Esophagus muscularis mucosa (tissue), 4 donors: ENCODE results near the gene MARVELD3. TPM values are rescaled to one million over a fixed set of nuclear protein-coding genes. Genes with fewer than 3 reads are reported as not detected.
"Not testable (repeated sequence)": the region's sequence is repeated elsewhere in the genome, so short reads cannot be mapped to it uniquely, and the experiment has no call there.

Experiments used
- DNase-seq: peaks from one replicate; pipeline ENCODE4 v3.0.0-alpha.2; 2017; ENCODE audit errors: extremely low spot score
- H3K27ac ChIP-seq, 4 donors: fragments of 200-600 bp; sonication (generic); replicated peaks in 1 of 4; 1 replicate in 3 of 4; 2 replicates in 1 of 4; pipeline ENCODE4 v1.5.1; 2016 to 2019; ENCODE audit warnings: mild to moderate bottlenecking in 1 of 4
- H3K27me3 ChIP-seq, 4 donors: fragments of 200-600 bp; sonication (generic); one replicate each; pipeline versions ENCODE4 v1.5.1 to v1.6.0; 2016 to 2019
- H3K36me3 ChIP-seq, 4 donors: fragments of 200-600 bp; sonication (generic); one replicate each; pipeline ENCODE4 v1.5.1; 2016 to 2019
- H3K4me1 ChIP-seq, 4 donors: fragments of 200-600 bp; sonication (generic); one replicate each; pipeline ENCODE4 v1.5.1; 2016 to 2019
- H3K4me3 ChIP-seq, 4 donors: fragments of 200-600 bp; sonication (generic); 1 replicate in 2 of 4; 2 replicates in 2 of 4; pipeline ENCODE4 v1.5.1; 2016 to 2019; ENCODE audit warnings: mild to moderate bottlenecking in 4 of 4, moderate library complexity in 1 of 4
- H3K9me3 ChIP-seq, 4 donors: fragments of 200-600 bp; sonication (generic); 1 replicate in 3 of 4; 2 replicates in 1 of 4; pipeline ENCODE4 v1.5.1; 2016 to 2019
- CTCF ChIP-seq, 3 experiments: fragments of 200-600 bp in 2 of 3; fragments of 450-650 bp in 1 of 3; sonication (generic) in 2 of 3; IDR thresholded peaks; one replicate each; pipeline ENCODE4 v1.5.1; 2017 to 2019; ENCODE audit warnings: antibody characterized with exemption in 3 of 3, mild to moderate bottlenecking in 2 of 3, moderate library complexity in 1 of 3
- EP300 ChIP-seq: sonication (generic); formaldehyde crosslinking; IDR thresholded peaks from one replicate; pipeline ENCODE4 v1.6.1; 2017; ENCODE audit warnings: antibody characterized with exemption
- POLR2A ChIP-seq: fragments of 450-650 bp; IDR thresholded peaks from one replicate; pipeline ENCODE4 v1.6.1; 2017; ENCODE audit warnings: antibody characterized with exemption, moderate library complexity, mild to moderate bottlenecking, low read depth
- POLR2AphosphoS5 ChIP-seq, 2 donors: sonication (generic); formaldehyde crosslinking; IDR thresholded peaks; one replicate each; pipeline ENCODE4 v1.6.1; 2017; ENCODE audit warnings: antibody characterized with exemption in 2 of 2
- WGBS: methylation state at CpG from one replicate; pipeline ENCODE4 v1.1.5; 2018; 5-methylcytosine and 5-hydroxymethylcytosine counted together
- intact Hi-C: fragments of 100-400 bp; cut with DNase I; formaldehyde crosslinking; loops from one replicate; pipeline ENCODE4 v1.15.1; 2023
- total RNA-seq, 4 donors: library from RNA; depleted of rRNA; stranded (reverse); fragments of >200 nt; gene quantifications; one replicate each; pipeline versions ENCODE4 v1.1.0 to v1.2.1, GENCODE V29; 2016

Gene MARVELD3
- total RNA-seq, 4 donors from 2014 or later, result 0.46 TPM; not detected in 3

DNA sequence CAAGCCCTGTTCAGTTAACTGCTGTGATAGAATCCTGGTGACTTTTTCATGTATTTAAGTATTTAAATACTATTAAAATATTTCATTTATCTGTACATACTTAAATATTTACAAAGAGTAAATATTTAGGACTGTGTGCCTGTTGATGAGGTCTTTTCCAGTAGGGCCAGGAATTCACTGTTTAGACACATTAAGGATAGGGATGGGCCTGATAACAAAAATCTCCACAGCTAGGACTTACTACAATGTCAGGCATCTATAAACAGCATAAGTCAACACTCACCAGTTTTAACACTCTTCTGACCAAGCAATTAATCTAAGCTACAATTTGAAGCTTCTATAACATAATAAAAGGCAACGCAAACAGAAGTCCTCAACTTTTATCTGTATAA is 47.6 kb downstream of the MARVELD3 start:
- Histone ChIP-seq H3K9me3 (no peaks in the 10 kb centered on the region), H3K4me1 (no peaks in the 10 kb centered on the region), H3K4me3 (no peak overlapping the region), H3K36me3 (peaks cover 64 to 100% (median 70%) of the 10 kb centered on the region in 4 donors), H3K27ac (no peak overlapping the region), H3K27me3 (no peaks in the 10 kb centered on the region)
- intact Hi-C loops, result loop anchor here (10.0 kb wide), 1 partner anchor 71 kb away; no protein-coding TSS in a partner anchor
- TF ChIP-seq POLR2AphosphoS5 (IDR thresholded peaks at IDR 0.05) (no peak), POLR2A (no peak), EP300 (no peak), CTCF (IDR thresholded peaks at IDR 0.05) (no peak)
- DNase-seq, result no peak
- WGBS, result 97% methylated on average over 1 of the region's 1 CpG

DNA sequence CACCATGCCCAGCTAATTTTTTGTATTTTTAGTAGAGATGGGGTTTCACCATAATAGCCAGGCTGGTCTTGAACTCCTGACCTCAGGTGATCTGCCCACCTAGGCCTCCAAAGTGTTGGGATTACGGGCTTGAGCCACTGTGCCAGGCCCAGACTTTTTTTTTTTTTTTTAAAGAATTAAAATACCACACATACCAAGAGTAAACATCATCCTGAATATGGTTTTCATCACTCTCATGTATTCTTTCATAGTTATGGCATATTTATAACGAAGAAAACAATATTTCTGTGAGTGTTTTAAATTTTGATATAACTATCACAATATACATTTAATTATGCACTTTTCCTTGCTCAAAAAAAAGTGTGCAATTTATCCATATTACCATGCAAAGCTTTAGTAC is 48.2 kb downstream of the MARVELD3 start:
- intact Hi-C loops, result loop anchor here (10.0 kb wide), 1 partner anchor 71 kb away; no protein-coding TSS in a partner anchor
- DNase-seq, result no peak
- TF ChIP-seq EP300 (no peak), POLR2A (no peak), CTCF (IDR thresholded peaks at IDR 0.05) (no peak), POLR2AphosphoS5 (IDR thresholded peaks at IDR 0.05) (no peak)
- H3K27me3 ChIP-seq, result no peaks in the 10 kb centered on the region
- no peak overlapping the region for H3K4me3 ChIP-seq
- peaks cover 59 to 100% (median 70%) of the 10 kb centered on the region in 4 donors for H3K36me3 ChIP-seq
- 75% methylated on average over 2 of the region's 2 CpGs for WGBS
- H3K4me1 ChIP-seq, result no peaks in the 10 kb centered on the region
- no peak overlapping the region for H3K27ac ChIP-seq
- no peaks in the 10 kb centered on the region for H3K9me3 ChIP-seq

DNA sequence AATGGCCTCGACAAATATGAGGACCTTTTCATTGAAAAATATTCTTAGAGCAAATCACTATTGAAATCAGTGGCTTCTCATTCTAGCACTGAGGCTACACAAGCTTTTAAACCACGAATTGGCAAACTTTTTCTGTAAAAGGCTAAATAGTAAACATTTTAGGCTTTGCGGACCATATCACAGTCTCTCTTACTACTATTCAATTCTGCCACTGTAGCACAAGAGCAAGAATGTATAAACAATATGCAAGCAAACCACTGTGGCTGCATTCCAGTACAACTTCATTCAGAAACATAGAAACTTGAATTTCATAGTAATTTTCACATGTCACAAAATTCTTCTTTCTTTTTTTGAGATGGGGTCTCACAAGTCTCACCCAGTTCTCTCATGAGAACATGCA is 49.4 kb downstream of the MARVELD3 start:
- Histone ChIP-seq H3K36me3 (peaks cover 50 to 100% (median 66%) of the 10 kb centered on the region in 4 donors), H3K4me3 (no peak overlapping the region), H3K27ac (no peak overlapping the region), H3K4me1 (no peaks in the 10 kb centered on the region), H3K27me3 (no peaks in the 10 kb centered on the region), H3K9me3 (no peaks in the 10 kb centered on the region)
- TF ChIP-seq POLR2A (no peak), POLR2AphosphoS5 (IDR thresholded peaks at IDR 0.05) (no peak), EP300 (no peak), CTCF (IDR thresholded peaks at IDR 0.05) (no peak)
- DNase-seq, result no peak
- intact Hi-C loops, result loop anchor here (10.0 kb wide), 1 partner anchor 69 kb away; no protein-coding TSS in a partner anchor
- 95% methylated on average over 3 of the region's 3 CpGs for WGBS

DNA sequence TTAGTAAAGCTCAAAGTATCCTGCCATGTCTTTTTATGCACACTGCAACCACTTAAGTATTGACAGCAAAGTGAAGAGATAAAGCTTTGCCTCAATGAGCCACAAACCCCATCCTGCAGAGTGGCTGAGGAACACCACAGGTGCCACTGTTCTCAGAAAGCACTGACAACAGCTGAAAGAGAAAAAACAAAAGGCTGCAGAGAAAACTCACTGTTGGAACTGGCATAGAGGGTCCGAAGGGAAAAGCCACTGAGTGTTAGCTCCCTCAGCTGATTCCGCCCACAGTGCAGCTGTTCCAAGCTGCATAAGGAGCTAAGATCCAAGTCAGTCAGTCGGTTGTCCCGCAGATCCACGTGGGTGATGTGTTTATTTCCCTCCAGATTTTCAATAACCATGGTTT is 50.3 kb downstream of the MARVELD3 start:
- TF ChIP-seq EP300, result no peak
- TF ChIP-seq CTCF (IDR thresholded peaks at IDR 0.05), result no peak
- no peak for TF ChIP-seq POLR2AphosphoS5 (IDR thresholded peaks at IDR 0.05)
- TF ChIP-seq POLR2A, result no peak
- intact Hi-C loops, result loop anchor here (10.0 kb wide), 1 partner anchor 69 kb away; no protein-coding TSS in a partner anchor
- 94% methylated on average over 5 of the region's 5 CpGs for WGBS
- peaks cover 47 to 100% (median 62%) of the 10 kb centered on the region in 4 donors for H3K36me3 ChIP-seq
- no peaks in the 10 kb centered on the region for H3K27me3 ChIP-seq
- H3K9me3 ChIP-seq, result no peaks in the 10 kb centered on the region
- H3K27ac ChIP-seq, result no peak overlapping the region
- H3K4me1 ChIP-seq, result no peaks in the 10 kb centered on the region
- DNase-seq, result no peak
- H3K4me3 ChIP-seq, result no peak overlapping the region

GRCh38 chr16:71681360-71681759 is 55.4 kb downstream of the MARVELD3 start:
- 80% methylated on average over 2 of the region's 2 CpGs for WGBS
- Histone ChIP-seq H3K27me3 (no peaks in the 10 kb centered on the region), H3K4me3 (no peak overlapping the region), H3K9me3 (no peaks in the 10 kb centered on the region), H3K36me3 (peaks cover 42 to 96% (median 64%) of the 10 kb centered on the region in 4 donors), H3K4me1 (no peaks in the 10 kb centered on the region), H3K27ac (no peak overlapping the region)
- no peak for TF ChIP-seq POLR2A
- no peak for TF ChIP-seq EP300
- no peak for TF ChIP-seq POLR2AphosphoS5 (IDR thresholded peaks at IDR 0.05)
- TF ChIP-seq CTCF (IDR thresholded peaks at IDR 0.05), result no peak
- DNase-seq, result no peak
- intact Hi-C loops, result no loop called here

GRCh38 chr16:71684280-71684679 is 58.3 kb downstream of the MARVELD3 start:
- H3K4me1 ChIP-seq, DNase-seq, H3K27ac ChIP-seq, H3K4me3 ChIP-seq, H3K27me3 ChIP-seq, H3K9me3 ChIP-seq, intact Hi-C loops: not testable (repeated sequence)
- peaks cover 29 to 96% (median 56%) of the 10 kb centered on the region in 4 donors for H3K36me3 ChIP-seq
- over 99% methylated on average over 12 of the region's 12 CpGs for WGBS
